Keratinocyte (primary cell): ENCODE data around the gene ZDHHC12. TPM values are rescaled to one million over a fixed set of nuclear protein-coding genes. Genes with fewer than 3 reads are reported as not detected.
A peak's percentile ranks its signal among the peaks of the same experiment; 100 is the strongest.

Experiments
- DNase-seq: peaks from one replicate; pipeline ENCODE4 v3.0.0-alpha.2; 2011; ENCODE audit warnings: low read depth, missing footprints, low spot score
- FAIRE-seq: peaks from 2 replicates; lab custom pipeline; 2011; peaks lifted over from hg19 to GRCh38; lab: Jason Lieb, UNC
- H2AFZ ChIP-seq: 2 replicates; pipeline ENCODE4 v1.6.0; 2012; ENCODE audit warnings: low read length, control low read depth, inconsistent platforms; ENCODE audit not compliant: control insufficient read depth
- H3K27ac ChIP-seq: 2 replicates; pipeline ENCODE4 v1.5.1; 2011; ENCODE audit warnings: low read length; ENCODE audit not compliant: control insufficient read depth, insufficient read depth
- H3K27me3 ChIP-seq: 3 replicates; pipeline ENCODE4 v1.6.0; 2011; ENCODE audit warnings: low read length; ENCODE audit not compliant: control insufficient read depth, insufficient read depth; ENCODE audit errors: extremely low read depth
- H3K36me3 ChIP-seq, 2 experiments: 2 replicates in 1 of 2; 3 replicates in 1 of 2; pipeline ENCODE4 v1.5.1; 2011; ENCODE audit warnings: low read length in 2 of 2, mild to moderate bottlenecking in 1 of 2; ENCODE audit not compliant: control insufficient read depth in 2 of 2, insufficient read depth in 2 of 2; ENCODE audit errors: extremely low read depth in 1 of 2
- H3K4me1 ChIP-seq: 3 replicates; pipeline ENCODE4 v1.5.1; 2011; ENCODE audit warnings: low read length; ENCODE audit not compliant: control insufficient read depth, insufficient read depth; ENCODE audit errors: extremely low read depth
- H3K4me2 ChIP-seq: 3 replicates; pipeline ENCODE4 v1.6.0; 2011; ENCODE audit warnings: low read depth, low read length; ENCODE audit not compliant: control insufficient read depth, insufficient read depth; ENCODE audit errors: extremely low read depth
- H3K4me3 ChIP-seq, 3 experiments: fragments of 200-600 bp in 1 of 3; sonication (generic) in 1 of 3; 2 replicates in 2 of 3; 3 replicates in 1 of 3; pipeline ENCODE4 v1.5.1; 2011 to 2016; ENCODE audit warnings: low read length in 3 of 3, mild to moderate bottlenecking in 3 of 3, control low read depth in 2 of 3, inconsistent platforms in 1 of 3, low read depth in 1 of 3, mixed read lengths in 1 of 3, mixed run types in 1 of 3, moderate library complexity in 1 of 3; ENCODE audit not compliant: control insufficient read depth in 2 of 3, insufficient read depth in 2 of 3; ENCODE audit errors: extremely low read depth in 1 of 3
- H3K79me2 ChIP-seq: 2 replicates; pipeline ENCODE4 v1.6.0; 2012; ENCODE audit warnings: low read length; ENCODE audit not compliant: control insufficient read depth, insufficient read depth
- H3K9ac ChIP-seq: 3 replicates; pipeline ENCODE4 v1.6.0; 2011; ENCODE audit warnings: low read length; ENCODE audit not compliant: control insufficient read depth, insufficient read depth; ENCODE audit errors: extremely low read depth
- H3K9me1 ChIP-seq: 3 replicates; pipeline ENCODE4 v1.6.0; 2011; ENCODE audit warnings: low read length; ENCODE audit not compliant: control insufficient read depth, insufficient read depth; ENCODE audit errors: extremely low read depth
- H3K9me3 ChIP-seq: 2 replicates; pipeline ENCODE4 v1.5.1; 2012; ENCODE audit warnings: low read depth, low read length; ENCODE audit not compliant: control insufficient read depth
- H4K20me1 ChIP-seq: 3 replicates; pipeline ENCODE4 v1.6.0; 2011; ENCODE audit warnings: low read length; ENCODE audit not compliant: control insufficient read depth, insufficient read depth; ENCODE audit errors: extremely low read depth
- CTCF ChIP-seq, 3 experiments: IDR thresholded peaks in 1 of 3; conservative IDR thresholded peaks in 1 of 3; optimal IDR thresholded peaks in 1 of 3; 2 replicates in 2 of 3; 3 replicates in 1 of 3; pipeline versions ENCODE3 to v1.5.1; 2011; ENCODE audit warnings: low read length in 3 of 3, mild to moderate bottlenecking in 3 of 3, moderate library complexity in 2 of 3, control low read depth in 1 of 3, inconsistent platforms in 1 of 3; ENCODE audit not compliant: insufficient read depth in 2 of 3; ENCODE audit errors: extremely low read depth in 1 of 3
- EZH2 ChIP-seq: IDR thresholded peaks from one replicate; pipeline ENCODE4 v1.6.1; 2012; ENCODE audit warnings: inconsistent platforms, mild to moderate bottlenecking, low read length, moderate library complexity
- dilution Hi-C: fragments of 300-500 bp; cut with MboI; formaldehyde crosslinking; loops from one replicate; pipeline ENCODE4 v1.7.0; 2020; ENCODE audit warnings: low sequenced_read_pairs; ENCODE audit not compliant: extremely low pct_ligation_motif_present
- polyA plus RNA-seq, 5 experiments: library from polyadenylated mRNA; depleted of rRNA in 3 of 5; stranded (reverse) in 3 of 5; stranded (forward) in 1 of 5; unstranded in 1 of 5; fragments of >200 nt; gene quantifications; 1 replicate in 1 of 5; 2 replicates in 3 of 5; 3 replicates in 1 of 5; pipeline versions ENCODE4 v1.2.1 to v1.2.3, GENCODE V29; 2011 to 2012; ENCODE audit warnings: missing spikeins in 2 of 5, low read depth in 1 of 5, low replicate concordance in 1 of 5

ZDHHC12 gene
- polyA plus RNA-seq, 1 donor (not counting 4 experiments of a cell fraction or from before 2014, with no cell fraction given): 24.1 TPM

- Histone ChIP-seq H3K36me3 (peaks cover 1 to 11% of the 10 kb centered on the region in 2 experiments), H3K9ac (peak overlapping the region; percentile 99), H3K79me2 (peaks cover 49% of the 10 kb centered on the region), H3K27me3 (no peaks in the 10 kb centered on the region), H2AFZ (peak overlapping the region; percentile 61), H3K4me3 (peak overlapping the region; percentile 64 to 98 (median 78)), H3K9me3 (no peaks in the 10 kb centered on the region), H3K9me1 (no peaks in the 10 kb centered on the region), H4K20me1 (no peaks in the 10 kb centered on the region), H3K4me2 (peak overlapping the region; percentile 85), H3K4me1 (peaks cover 32% of the 10 kb centered on the region), H3K27ac (peak overlapping the region; percentile 99)
- dilution Hi-C loops: no loop called here
- FAIRE-seq (peak; percentile 81), DNase-seq (peak; percentile 93)
- TF ChIP-seq EZH2 (no peak), CTCF (optimal IDR thresholded peaks at IDR 0.05 in 1 of 3, IDR thresholded peaks at IDR 0.05 in 1 of 3, conservative IDR thresholded peaks at IDR 0.05 in 1 of 3; ENCODE audit: extremely low read depth in 1 of 3, insufficient read depth in 2 of 3, low read length in 3 of 3) (no peak)
Measured at GRCh38 chr9:128684325-128685199, 39.4 kb downstream of the ZDHHC12 start.

GRCh38 chr9:128684065-128684324 lies 39.9 kb downstream of the ZDHHC12 start:
- DNase-seq (no peak), FAIRE-seq (no peak)
- Histone ChIP-seq H3K79me2 (peaks cover 49% of the 10 kb centered on the region), H3K9me3 (no peaks in the 10 kb centered on the region), H3K4me3 (peak overlapping the region; percentile 64 to 98 (median 78)), H4K20me1 (no peaks in the 10 kb centered on the region), H3K27me3 (no peaks in the 10 kb centered on the region), H3K9ac (peak overlapping the region; percentile 99), H3K4me2 (peak overlapping the region; percentile 85), H3K9me1 (no peaks in the 10 kb centered on the region), H3K36me3 (peaks cover 1 to 11% of the 10 kb centered on the region in 2 experiments), H3K27ac (peak overlapping the region; percentile 99), H3K4me1 (peaks cover 32% of the 10 kb centered on the region), H2AFZ (no peak overlapping the region)
- dilution Hi-C loops: no loop called here
- no peak for TF ChIP-seq EZH2
- no peak for TF ChIP-seq CTCF (optimal IDR thresholded peaks at IDR 0.05 in 1 of 3, IDR thresholded peaks at IDR 0.05 in 1 of 3, conservative IDR thresholded peaks at IDR 0.05 in 1 of 3; ENCODE audit: extremely low read depth in 1 of 3, insufficient read depth in 2 of 3, low read length in 3 of 3)
